HG02642 (cell line): ENCODE data around the gene SGIP1.
"Not testable (repeated sequence)": the region's sequence is repeated elsewhere in the genome, so short reads cannot be mapped to it uniquely, and the experiment has no call there.

Experiments used
- ATAC-seq: cut with Tn5 transposase; IDR thresholded peaks from one replicate; pipeline ENCODE4 v1.9.1; 2021; ENCODE audit warnings: mild to moderate bottlenecking; ENCODE audit not compliant: unreplicated experiment, poor library complexity

SGIP1 gene

GRCh38 chr1:66552287-66552686 lies 18.3 kb downstream of the SGIP1 start:
- no peak for ATAC-seq

- no peak for ATAC-seq
Measured at GRCh38 chr1:66552829-66553228, 18.9 kb downstream of the SGIP1 start.

GRCh38 chr1:66553846-66554245 lies 19.9 kb downstream of the SGIP1 start:
- ATAC-seq: no peak

GRCh38 chr1:66556161-66556611 lies 22.2 kb downstream of the SGIP1 start:
- ATAC-seq: no peak

- no peak for ATAC-seq
Measured at GRCh38 chr1:66557157-66557556, 23.2 kb downstream of the SGIP1 start.

GRCh38 chr1:66559517-66559916 lies 25.6 kb downstream of the SGIP1 start:
- ATAC-seq: no peak

- ATAC-seq: no peak
Measured at GRCh38 chr1:66562561-66562960, 28.6 kb downstream of the SGIP1 start.

GRCh38 chr1:66563094-66563800 lies 29.3 kb downstream of the SGIP1 start:
- ATAC-seq: no peak

GRCh38 chr1:66563941-66564630 lies 30.1 kb downstream of the SGIP1 start:
- no peak for ATAC-seq

GRCh38 chr1:66570196-66570595 lies 36.2 kb downstream of the SGIP1 start:
- no peak for ATAC-seq

GRCh38 chr1:66571789-66572188 lies 37.8 kb downstream of the SGIP1 start:
- no peak for ATAC-seq

GRCh38 chr1:66575739-66576138 lies 41.8 kb downstream of the SGIP1 start:
- ATAC-seq: no peak

- no peak for ATAC-seq
Measured at GRCh38 chr1:66576645-66577044, 42.7 kb downstream of the SGIP1 start.

- no peak for ATAC-seq
Measured at GRCh38 chr1:66578841-66579240, 44.9 kb downstream of the SGIP1 start.

GRCh38 chr1:66580081-66580480 lies 46.1 kb downstream of the SGIP1 start:
- ATAC-seq: no peak

- ATAC-seq: no peak
Measured at GRCh38 chr1:66583021-66583420, 49.1 kb downstream of the SGIP1 start.

GRCh38 chr1:66585002-66585401 lies 51.0 kb downstream of the SGIP1 start:
- ATAC-seq: no peak

- ATAC-seq: no peak
Measured at GRCh38 chr1:66589326-66589725, 55.4 kb downstream of the SGIP1 start.

- not testable (repeated sequence) for ATAC-seq
Measured at GRCh38 chr1:66592106-66592507, 58.2 kb downstream of the SGIP1 start.

GRCh38 chr1:66596191-66596590 lies 62.2 kb downstream of the SGIP1 start:
- no peak for ATAC-seq

- ATAC-seq: no peak
Measured at GRCh38 chr1:66597500-66597899, 63.5 kb downstream of the SGIP1 start.

- ATAC-seq: no peak
Measured at GRCh38 chr1:66598670-66599069, 64.7 kb downstream of the SGIP1 start.
